Mesenchymal stem cell (in vitro differentiated cells and primary cell): ENCODE results near the gene CAMK1G.

Source experiments
- DNase-seq: peaks from one replicate; pipeline ENCODE4 v3.0.0-alpha.2; 2013
- H2AFZ ChIP-seq: one replicate; pipeline ENCODE4 v1.6.1; 2013; ENCODE audit warnings: low read depth, mild to moderate bottlenecking, control low read depth, inconsistent platforms, low read length, moderate library complexity
- H2AK5ac ChIP-seq: 2 replicates; pipeline ENCODE4 v1.6.1; 2013; ENCODE audit warnings: low read length, moderate library complexity, mild to moderate bottlenecking, inconsistent platforms; ENCODE audit not compliant: severe bottlenecking
- H2BK120ac ChIP-seq: one replicate; pipeline ENCODE4 v1.6.1; 2013; ENCODE audit warnings: low read depth, mild to moderate bottlenecking, inconsistent platforms, low read length, moderate library complexity
- H2BK12ac ChIP-seq, 2 experiments: one replicate each; pipeline ENCODE4 v1.6.1; 2013; ENCODE audit warnings: inconsistent platforms in 2 of 2, low read length in 2 of 2, mild to moderate bottlenecking in 2 of 2, moderate library complexity in 2 of 2, control low read depth in 1 of 2
- H2BK15ac ChIP-seq: one replicate; pipeline ENCODE4 v1.6.1; 2013; ENCODE audit warnings: mild to moderate bottlenecking, low read depth, inconsistent platforms; ENCODE audit not compliant: poor library complexity, severe bottlenecking
- H2BK5ac ChIP-seq: 2 replicates; pipeline ENCODE4 v1.6.1; 2013; ENCODE audit warnings: low read depth, mild to moderate bottlenecking, low read length, control low read depth, inconsistent platforms; ENCODE audit not compliant: poor library complexity, severe bottlenecking
- H3K14ac ChIP-seq, 2 experiments: one replicate each; pipeline ENCODE4 v1.6.1; 2013; ENCODE audit warnings: inconsistent platforms in 2 of 2, low read length in 2 of 2, control low read depth in 1 of 2, mild to moderate bottlenecking in 1 of 2, moderate library complexity in 1 of 2
- H3K18ac ChIP-seq, 2 experiments: one replicate each; pipeline ENCODE4 v1.6.1; 2013; ENCODE audit warnings: inconsistent platforms in 2 of 2, low read length in 2 of 2, control low read depth in 1 of 2, low read depth in 1 of 2, mild to moderate bottlenecking in 1 of 2
- H3K23ac ChIP-seq, 2 experiments: one replicate each; pipeline ENCODE4 v1.6.1; 2013; ENCODE audit warnings: inconsistent platforms in 2 of 2, low read length in 2 of 2, mild to moderate bottlenecking in 2 of 2, moderate library complexity in 2 of 2, control low read depth in 1 of 2
- H3K27ac ChIP-seq: 2 replicates; pipeline ENCODE4 v1.5.1; 2013; ENCODE audit warnings: mild to moderate bottlenecking, moderate library complexity, low read length, control low read depth, inconsistent platforms; ENCODE audit not compliant: poor library complexity, severe bottlenecking
- H3K27me3 ChIP-seq, 2 experiments: 2 replicates each; pipeline versions ENCODE4 v1.6.1 to v1.7.0; 2013; ENCODE audit warnings: low read length in 2 of 2, mild to moderate bottlenecking in 2 of 2, moderate library complexity in 2 of 2, control low read depth in 1 of 2, inconsistent platforms in 1 of 2; ENCODE audit not compliant: control insufficient read depth in 1 of 2, insufficient read depth in 1 of 2
- H3K36me3 ChIP-seq, 2 experiments: 2 replicates each; pipeline versions ENCODE4 v1.6.1 to v1.7.0; 2013; ENCODE audit warnings: low read length in 2 of 2, control low read depth in 1 of 2, inconsistent platforms in 1 of 2, low read depth in 1 of 2, mild to moderate bottlenecking in 1 of 2; ENCODE audit not compliant: insufficient read depth in 2 of 2, control insufficient read depth in 1 of 2
- H3K4ac ChIP-seq, 2 experiments: one replicate each; pipeline ENCODE4 v1.6.1; 2013; ENCODE audit warnings: inconsistent platforms in 2 of 2, low read length in 2 of 2, mild to moderate bottlenecking in 2 of 2, moderate library complexity in 2 of 2, control low read depth in 1 of 2, low read depth in 1 of 2
- H3K4me1 ChIP-seq: 2 replicates; pipeline ENCODE4 v1.6.1; 2013; ENCODE audit warnings: low read depth, low read length, control low read depth; ENCODE audit not compliant: control insufficient read depth, insufficient read depth
- H3K4me2 ChIP-seq: 2 replicates; pipeline ENCODE4 v1.6.1; 2013; ENCODE audit warnings: low read length, mild to moderate bottlenecking, inconsistent platforms; ENCODE audit not compliant: poor library complexity, severe bottlenecking
- H3K4me3 ChIP-seq, 2 experiments: 2 replicates each; pipeline versions ENCODE4 v1.5.1 to v1.7.0; 2013; ENCODE audit warnings: low read length in 2 of 2, mild to moderate bottlenecking in 2 of 2, control low read depth in 1 of 2, low read depth in 1 of 2; ENCODE audit not compliant: insufficient read depth in 1 of 2
- H3K79me1 ChIP-seq: replicated peaks from 2 replicates; pipeline ENCODE4 v1.6.1; 2013; ENCODE audit warnings: mild to moderate bottlenecking, control low read depth, low read length, inconsistent platforms; ENCODE audit not compliant: poor library complexity, severe bottlenecking
- H3K9ac ChIP-seq: 2 replicates; pipeline ENCODE4 v1.7.0; 2013; ENCODE audit warnings: mild to moderate bottlenecking, low read length, moderate library complexity
- H3K9me3 ChIP-seq: 2 replicates; pipeline ENCODE4 v1.7.0; 2013; ENCODE audit warnings: mild to moderate bottlenecking, low read length; ENCODE audit not compliant: control insufficient read depth
- H4K8ac ChIP-seq: one replicate; pipeline ENCODE4 v1.6.1; 2013; ENCODE audit warnings: inconsistent platforms, mild to moderate bottlenecking, low read length, moderate library complexity
- H4K91ac ChIP-seq: one replicate; pipeline ENCODE4 v1.6.1; 2013; ENCODE audit warnings: mild to moderate bottlenecking, low read length, inconsistent platforms
- whole genome bisulfite sequencing: methylation state at CpG from one replicate; pipeline ENCODE4 v1.1.7; 2013; ENCODE audit warnings: mixed read lengths; 5-methylcytosine and 5-hydroxymethylcytosine counted together

CAMK1G gene

GRCh38 chr1:209624558-209625549 lies 41.3 kb downstream of the CAMK1G start:
- Histone ChIP-seq H2BK120ac (no peak overlapping the region), H3K14ac (no peak overlapping the region), H3K27me3 (no peaks in the 10 kb centered on the region), H3K36me3 (peaks cover 0 to 5% of the 10 kb centered on the region in 2 experiments), H3K23ac (no peak overlapping the region), H3K9me3 (no peaks in the 10 kb centered on the region), H2BK15ac (no peak overlapping the region), H3K4me1 (peaks cover 31% of the 10 kb centered on the region), H3K4me3 (no peak overlapping the region), H2BK5ac (no peak overlapping the region), H3K18ac (no peak overlapping the region), H3K79me1 (no peaks in the 10 kb centered on the region), H3K9ac (no peak overlapping the region), H2BK12ac (no peak overlapping the region), H2AFZ (no peak overlapping the region), H2AK5ac (no peak overlapping the region), H3K4ac (no peak overlapping the region), H4K8ac (no peak overlapping the region), H4K91ac (no peak overlapping the region), H3K4me2 (no peak overlapping the region), H3K27ac (peak overlapping the region; percentile 4)
- 72% methylated on average over 13 of the region's 15 CpGs for WGBS
- DNase-seq, result peak; percentile 46

DNA sequence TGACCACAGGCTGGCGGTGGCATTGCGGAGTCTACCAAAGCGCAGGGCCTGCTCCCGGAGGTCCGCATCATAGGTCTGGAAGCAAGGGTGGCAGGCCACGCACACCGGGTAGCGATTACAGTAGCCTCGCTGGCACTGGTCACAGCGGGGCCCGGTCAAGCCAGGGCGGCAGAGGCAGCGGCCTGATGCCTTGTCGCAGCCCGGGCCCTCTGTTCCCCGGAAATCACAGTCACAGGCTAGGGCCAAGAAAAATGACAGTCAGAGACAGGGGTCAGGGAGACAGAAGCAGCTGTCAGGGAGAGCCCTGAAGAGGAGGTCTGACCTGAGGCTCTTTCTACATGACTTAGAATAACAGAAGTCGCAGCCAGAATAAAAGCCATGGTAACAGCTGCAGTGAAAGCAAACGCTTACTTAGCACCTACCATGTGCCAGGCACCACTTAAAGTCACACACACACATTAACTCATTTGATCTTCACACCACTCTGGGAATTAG lies 42.3 kb downstream of the CAMK1G start:
- no peaks in the 10 kb centered on the region for H3K9me3 ChIP-seq
- peak overlapping the region in 1 of 2 experiments; percentile 46 for H3K18ac ChIP-seq
- H2AK5ac ChIP-seq, result no peak overlapping the region
- H3K9ac ChIP-seq, result no peak overlapping the region
- no peak overlapping the region for H4K91ac ChIP-seq
- H3K4me3 ChIP-seq, result no peak overlapping the region
- no peaks in the 10 kb centered on the region for H3K79me1 ChIP-seq
- peak overlapping the region in 1 of 2 experiments; percentile 51 for H2BK12ac ChIP-seq
- peaks cover 0 to 8% of the 10 kb centered on the region in 2 experiments for H3K36me3 ChIP-seq
- H2AFZ ChIP-seq, result no peak overlapping the region
- DNase-seq, result no peak
- H3K27me3 ChIP-seq, result no peaks in the 10 kb centered on the region
- H2BK120ac ChIP-seq, result no peak overlapping the region
- H3K23ac ChIP-seq, result no peak overlapping the region
- peak overlapping the region in 1 of 2 experiments; percentile 20 for H3K14ac ChIP-seq
- no peak overlapping the region for H3K4me2 ChIP-seq
- H3K4me1 ChIP-seq, result peaks cover 28% of the 10 kb centered on the region
- H2BK15ac ChIP-seq, result no peak overlapping the region
- H2BK5ac ChIP-seq, result no peak overlapping the region
- H3K4ac ChIP-seq, result no peak overlapping the region
- peak overlapping the region; percentile 8 for H4K8ac ChIP-seq
- WGBS, result 89% methylated on average over 18 of the region's 18 CpGs
- no peak overlapping the region for H3K27ac ChIP-seq

DNA sequence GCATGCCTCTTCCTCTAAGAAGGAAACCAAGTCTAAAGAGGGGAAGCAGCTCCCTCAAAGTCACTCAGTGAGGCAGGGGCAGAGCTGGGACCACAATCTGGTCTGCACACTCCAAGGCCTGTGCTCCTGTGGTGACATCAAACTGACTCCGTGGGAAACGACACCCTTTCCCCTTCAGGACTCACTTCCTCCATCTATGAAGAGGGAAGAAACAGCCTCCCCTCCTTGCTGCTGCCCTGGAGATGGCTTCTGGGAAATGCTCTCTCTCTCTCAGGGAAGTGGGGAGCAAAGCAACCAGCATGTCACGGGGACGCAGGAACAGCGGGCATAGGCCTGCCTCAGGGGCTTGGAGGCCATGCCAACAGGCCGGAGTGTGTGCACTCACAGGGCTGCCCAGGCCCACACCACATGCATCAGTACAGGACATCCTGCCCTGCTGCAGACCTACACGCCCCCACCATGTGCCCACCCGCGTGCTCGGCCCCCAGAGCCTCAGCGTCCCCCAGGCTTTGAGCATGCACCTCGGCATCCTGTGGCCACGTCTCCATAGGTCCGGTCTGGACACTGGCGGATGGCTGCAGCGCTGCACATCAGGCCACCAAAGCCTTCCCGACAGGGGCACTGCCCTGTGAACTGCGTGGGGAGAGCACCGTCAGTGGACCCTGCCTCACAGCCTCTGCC lies 43.0 kb downstream of the CAMK1G start:
- H3K4ac ChIP-seq, result no peak overlapping the region
- no peak overlapping the region for H3K9ac ChIP-seq
- no peak overlapping the region for H2AK5ac ChIP-seq
- H4K8ac ChIP-seq, result no peak overlapping the region
- H3K14ac ChIP-seq, result peak overlapping the region in 1 of 2 experiments; percentile 28
- H3K27me3 ChIP-seq, result no peaks in the 10 kb centered on the region
- 92% methylated on average over 19 of the region's 19 CpGs for WGBS
- H3K9me3 ChIP-seq, result no peaks in the 10 kb centered on the region
- H3K79me1 ChIP-seq, result no peaks in the 10 kb centered on the region
- no peak overlapping the region for H3K18ac ChIP-seq
- H3K4me3 ChIP-seq, result no peak overlapping the region
- DNase-seq, result no peak
- peak overlapping the region; percentile 14 for H4K91ac ChIP-seq
- H3K23ac ChIP-seq, result no peak overlapping the region
- H3K4me2 ChIP-seq, result no peak overlapping the region
- no peak overlapping the region for H2BK12ac ChIP-seq
- peaks cover 26% of the 10 kb centered on the region for H3K4me1 ChIP-seq
- no peak overlapping the region for H2BK15ac ChIP-seq
- no peak overlapping the region for H2BK120ac ChIP-seq
- H2AFZ ChIP-seq, result no peak overlapping the region
- no peak overlapping the region for H3K27ac ChIP-seq
- no peak overlapping the region for H2BK5ac ChIP-seq
- H3K36me3 ChIP-seq, result peaks cover 0 to 8% of the 10 kb centered on the region in 2 experiments
